C4-2B (cell line): Measurements from ENCODE around the gene RYR3.

Source experiments
- CTCF ChIP-seq: fragments of 450-650 bp; conservative IDR thresholded peaks from 2 replicates; pipeline ENCODE4 v1.5.1; 2017; ENCODE audit warnings: mild to moderate bottlenecking
- ZFX ChIP-seq: fragments of 450-650 bp; IDR thresholded peaks from 2 replicates; pipeline ENCODE4 v1.6.1; 2017

GRCh38 chr15:33374226-33374914 is 63.6 kb downstream of the RYR3 start:
- TF ChIP-seq CTCF (no peak), ZFX (no peak)
